Daoy (cell line): ENCODE data around the gene STEAP3. TPM values are rescaled to one million over a fixed set of nuclear protein-coding genes. Genes with fewer than 3 reads are reported as not detected.
"Not testable (repeated sequence)": the region's sequence is repeated elsewhere in the genome, so short reads cannot be mapped to it uniquely, and the experiment has no call there.

Source experiments
- DNase-seq: peaks from one replicate; pipeline ENCODE4 v3.0.0-alpha.2; 2015; ENCODE audit warnings: low read depth
- total RNA-seq: library from RNA; depleted of rRNA; stranded (reverse); fragments of >200 nt; shearing (Covaris generic); gene quantifications from 2 replicates; pipeline ENCODE4 v1.2.3, GENCODE V29; 2014

STEAP3 gene
- total RNA-seq, 1 experiment from 2014 or later, result 14.6 TPM

DNA sequence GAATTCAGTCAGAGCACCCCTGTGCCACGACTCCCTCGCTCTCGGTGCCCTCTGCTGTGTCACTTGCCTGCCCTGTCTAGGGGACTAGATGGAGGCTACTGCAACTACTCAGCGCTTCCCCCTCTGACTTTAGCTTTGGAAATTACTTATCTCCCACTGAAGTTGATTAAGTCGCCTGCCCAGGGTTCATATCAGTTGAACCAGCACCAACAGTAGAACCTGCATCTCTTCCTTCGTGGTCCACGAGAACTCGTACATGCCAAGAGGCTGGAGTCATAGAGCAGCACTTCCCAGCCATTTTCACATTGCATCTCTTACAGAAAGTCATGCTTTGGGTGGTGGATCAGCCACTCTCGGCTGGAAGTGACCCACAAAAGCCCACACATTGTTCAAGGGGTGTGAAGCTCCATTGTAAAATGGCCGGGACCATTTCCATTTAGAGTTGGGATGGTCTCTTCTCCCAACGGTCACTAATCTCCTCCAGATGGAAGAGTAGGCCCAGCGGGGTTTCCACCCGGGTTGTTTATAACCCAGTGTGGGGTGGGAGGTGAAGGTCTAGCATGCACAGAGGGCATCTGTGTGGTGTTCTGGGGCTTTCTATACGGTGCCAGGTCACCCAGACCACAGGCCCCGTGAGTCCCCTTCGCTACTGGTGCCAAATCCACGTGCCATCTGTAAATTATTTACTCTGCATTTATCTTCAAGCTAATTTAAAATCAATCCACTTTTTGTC lies 38.0 kb downstream of the STEAP3 start:
- no peak for DNase-seq

DNA sequence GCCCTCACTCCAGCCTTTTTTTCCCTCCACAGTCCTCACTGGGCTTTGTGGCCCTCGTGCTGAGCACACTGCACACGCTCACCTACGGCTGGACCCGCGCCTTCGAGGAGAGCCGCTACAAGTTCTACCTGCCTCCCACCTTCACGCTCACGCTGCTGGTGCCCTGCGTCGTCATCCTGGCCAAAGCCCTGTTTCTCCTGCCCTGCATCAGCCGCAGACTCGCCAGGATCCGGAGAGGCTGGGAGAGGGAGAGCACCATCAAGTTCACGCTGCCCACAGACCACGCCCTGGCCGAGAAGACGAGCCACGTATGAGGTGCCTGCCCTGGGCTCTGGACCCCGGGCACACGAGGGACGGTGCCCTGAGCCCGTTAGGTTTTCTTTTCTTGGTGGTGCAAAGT lies 39.4 kb downstream of the STEAP3 start:
- no peak for DNase-seq

DNA sequence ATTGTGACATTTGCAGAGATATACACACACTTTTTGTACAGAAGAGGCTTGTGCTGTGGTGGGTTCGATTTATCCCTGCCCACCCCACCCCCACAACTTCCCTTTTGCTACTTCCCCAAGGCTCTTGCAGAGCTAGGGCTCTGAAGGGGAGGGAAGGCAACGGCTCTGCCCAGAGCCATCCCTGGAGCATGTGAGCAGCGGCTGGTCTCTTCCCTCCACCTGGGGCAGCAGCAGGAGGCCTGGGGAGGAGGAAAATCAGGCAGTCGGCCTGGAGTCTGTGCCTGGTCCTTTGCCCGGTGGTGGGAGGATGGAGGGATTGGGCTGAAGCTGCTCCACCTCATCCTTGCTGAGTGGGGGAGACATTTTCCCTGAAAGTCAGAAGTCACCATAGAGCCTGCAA lies 40.0 kb downstream of the STEAP3 start:
- no peak for DNase-seq

DNA sequence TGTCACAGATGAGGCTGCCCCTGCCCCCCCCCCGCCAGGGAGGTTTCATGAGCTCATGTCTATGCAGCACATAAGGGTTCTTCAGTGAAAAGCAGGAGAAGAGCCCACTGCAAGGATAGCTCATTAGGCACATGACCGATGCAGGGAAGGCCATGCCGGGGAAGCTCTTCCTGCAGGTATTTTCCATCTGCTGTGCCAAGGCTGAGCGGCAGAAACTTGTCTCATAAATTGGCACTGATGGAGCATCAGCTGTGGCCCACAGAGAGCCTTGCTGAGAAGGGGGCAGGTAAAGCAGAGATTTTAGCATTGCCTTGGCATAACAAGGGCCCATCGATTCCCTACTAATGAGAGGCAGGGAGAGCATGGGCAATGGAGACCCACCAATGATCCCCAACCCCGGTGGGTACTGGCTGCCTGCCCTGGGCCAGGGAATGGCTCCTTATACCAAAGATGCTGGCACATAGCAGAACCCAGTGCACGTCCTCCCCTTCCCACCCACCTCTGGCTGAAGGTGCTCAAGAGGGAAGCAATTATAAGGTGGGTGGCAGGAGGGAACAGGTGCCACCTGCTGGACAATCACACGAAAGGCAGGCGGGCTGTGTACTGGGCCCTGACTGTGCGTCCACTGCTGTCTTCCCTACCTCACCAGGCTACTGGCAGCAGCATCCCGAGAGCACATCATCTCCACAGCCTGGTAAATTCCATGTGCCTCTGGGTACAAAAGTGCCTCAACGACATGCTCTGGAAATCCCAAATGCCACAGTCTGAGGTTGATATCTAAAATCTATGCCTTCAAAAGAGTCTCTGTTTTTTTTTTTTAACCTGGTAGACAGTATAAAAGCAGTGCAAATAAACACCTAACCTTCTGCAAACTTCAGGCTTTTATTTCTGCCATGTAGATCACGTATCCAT lies 41.4 kb downstream of the STEAP3 start:
- DNase-seq, result peak; percentile 62

DNA sequence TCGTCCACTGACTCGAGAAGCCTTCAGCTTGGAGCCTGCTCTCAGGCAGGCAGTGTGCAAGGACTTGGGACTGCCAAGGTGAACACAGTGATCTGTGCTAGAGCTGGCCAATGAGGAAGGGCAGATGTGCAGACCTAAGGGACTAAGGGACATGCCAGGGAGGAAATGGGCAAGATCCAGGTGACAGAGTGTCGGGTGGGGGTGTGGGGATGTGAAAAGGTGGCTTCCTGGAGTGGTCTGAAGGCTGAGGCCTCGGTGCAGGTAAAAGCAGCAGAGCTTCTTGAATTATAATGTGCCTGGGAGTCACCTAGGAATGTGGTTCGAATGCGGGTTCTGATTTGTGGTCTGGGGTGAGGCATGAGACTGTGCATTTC lies 42.0 kb downstream of the STEAP3 start:
- DNase-seq, result no peak

DNA sequence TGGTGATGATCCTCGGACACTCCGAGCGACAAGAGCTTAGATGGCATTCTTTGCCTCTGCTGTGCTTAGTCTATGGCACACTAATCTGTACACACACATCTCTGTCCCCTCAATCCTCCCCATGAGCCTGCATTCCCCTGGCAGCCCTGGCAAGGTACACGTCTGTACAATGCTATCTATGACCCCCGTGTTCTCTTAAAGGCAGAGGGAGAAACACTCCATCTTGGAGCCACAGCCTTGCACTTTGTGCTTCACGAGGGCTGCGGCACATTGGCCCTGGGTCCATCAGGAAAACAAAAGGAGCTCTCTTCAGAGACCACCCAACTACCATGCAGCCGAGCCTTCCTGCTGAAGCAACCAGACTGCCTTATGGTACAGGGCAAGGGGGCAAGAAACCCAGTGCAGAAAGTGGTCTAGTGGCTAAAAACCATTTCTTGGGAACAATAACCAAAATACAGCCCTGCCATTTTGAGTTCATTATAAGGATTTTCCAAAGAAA lies 42.5 kb downstream of the STEAP3 start:
- no peak for DNase-seq

DNA sequence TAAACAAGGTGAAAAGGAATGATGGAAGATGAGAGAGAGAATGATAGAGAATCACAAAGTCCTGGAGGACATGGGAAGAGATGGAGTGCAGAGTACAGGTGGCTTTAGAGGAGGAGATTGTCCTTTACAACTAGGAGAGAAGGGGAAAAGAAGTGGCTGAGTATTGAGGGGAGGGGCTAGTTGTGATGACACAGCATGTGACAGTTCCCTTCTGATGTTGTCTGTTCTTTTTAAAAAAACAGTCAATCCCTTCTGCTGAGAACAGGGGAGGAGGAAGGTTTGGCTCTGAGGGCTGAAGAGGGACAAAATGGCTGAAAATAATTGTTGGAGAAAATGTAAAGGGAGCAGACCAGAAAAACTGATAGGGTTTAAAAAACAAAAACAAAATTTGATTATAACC lies 44.0 kb downstream of the STEAP3 start:
- no peak for DNase-seq

DNA sequence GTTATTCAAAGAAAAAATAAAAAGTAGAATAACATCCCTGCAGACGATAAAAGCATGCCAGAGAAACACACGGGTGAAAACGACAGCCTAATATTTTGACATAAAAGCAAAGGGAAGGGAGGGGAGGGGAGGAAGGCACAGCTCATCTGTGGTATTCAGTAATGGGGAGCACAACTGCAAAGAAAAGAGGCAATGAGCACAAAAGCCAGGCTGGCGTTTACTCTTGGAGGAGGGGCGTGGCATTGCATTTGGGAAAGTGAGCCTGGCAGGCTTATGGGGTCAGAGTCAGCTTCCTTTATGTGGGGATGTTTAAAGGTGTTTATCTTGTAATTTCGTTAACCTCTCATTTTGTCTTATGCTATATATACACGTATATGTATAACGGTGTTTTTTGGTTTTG lies 53.2 kb downstream of the STEAP3 start:
- no peak for DNase-seq

DNA sequence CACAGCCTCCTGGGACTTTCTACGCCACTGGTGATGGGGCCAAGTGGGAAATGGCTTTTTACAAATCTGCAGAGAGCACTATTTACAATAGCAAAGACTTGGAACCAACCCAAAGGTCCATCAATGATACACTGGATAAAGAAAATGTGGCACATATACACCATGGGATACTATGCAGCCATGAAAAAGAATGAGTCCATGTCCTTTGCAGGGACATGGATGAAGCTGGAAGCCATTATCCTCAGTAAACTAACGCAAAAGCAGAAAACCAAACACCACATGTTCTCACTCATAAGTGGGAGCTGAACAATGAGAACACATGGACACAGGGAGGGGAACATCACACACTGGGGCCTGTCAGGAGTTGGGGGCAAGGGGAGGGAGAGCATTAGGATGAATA lies 54.8 kb downstream of the STEAP3 start:
- not testable (repeated sequence) for DNase-seq

DNA sequence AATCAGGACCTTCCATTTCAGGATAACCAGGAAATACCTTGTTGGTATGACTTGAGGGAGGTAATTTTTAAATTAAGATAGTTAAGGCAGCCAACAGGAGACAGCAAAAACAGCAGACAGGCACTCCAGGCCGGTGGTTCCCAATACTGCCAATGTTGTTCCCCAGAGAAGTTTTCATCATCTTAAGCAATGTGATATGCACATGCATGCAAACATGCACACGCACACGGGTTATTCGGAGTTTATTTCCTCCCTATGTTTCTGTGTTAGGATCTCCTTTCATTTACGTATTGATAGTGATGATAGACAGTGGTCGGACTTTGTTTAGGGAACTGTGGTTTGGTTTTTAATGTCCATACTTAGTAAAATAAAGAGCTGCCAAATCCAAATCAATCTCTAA lies 55.3 kb downstream of the STEAP3 start:
- no peak for DNase-seq

DNA sequence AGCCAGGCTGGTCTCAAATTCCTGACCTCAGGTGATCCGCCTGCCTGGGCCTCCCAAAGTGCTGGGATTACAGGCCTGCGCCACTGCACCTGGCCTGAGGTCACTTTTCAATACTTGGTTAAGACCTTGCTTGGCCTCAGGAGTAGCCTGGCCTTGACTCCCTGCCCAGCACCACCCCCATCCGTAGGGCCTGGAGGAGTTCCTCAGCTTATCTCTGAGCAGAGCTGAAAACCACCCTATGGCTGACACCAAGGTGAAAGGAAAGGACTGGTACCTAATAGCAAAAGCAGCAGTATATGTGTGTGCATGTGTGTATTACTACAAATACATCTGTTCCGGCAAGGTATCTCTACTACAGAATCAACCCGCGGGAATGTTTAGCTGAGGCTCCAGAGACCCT lies 56.0 kb downstream of the STEAP3 start:
- DNase-seq, result no peak

DNA sequence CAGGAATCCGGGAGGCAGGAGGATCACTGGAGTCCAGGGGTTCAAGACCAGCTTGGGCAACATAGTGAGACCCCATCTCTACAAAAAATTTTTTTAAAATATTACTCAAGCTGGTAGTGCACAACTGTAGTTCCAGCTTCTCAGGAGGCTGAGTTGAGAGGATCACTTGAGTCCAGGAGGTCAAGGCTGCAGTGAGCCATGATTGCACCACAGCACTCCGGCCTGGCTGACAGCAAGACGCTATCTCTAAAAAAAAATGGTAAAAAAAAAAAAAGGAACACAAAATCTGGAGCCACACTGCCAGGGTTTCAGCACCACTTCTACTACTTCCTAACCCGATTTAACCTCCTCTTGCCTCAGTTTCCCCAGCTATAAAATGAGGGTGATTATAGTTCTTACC lies 57.0 kb downstream of the STEAP3 start:
- DNase-seq, result no peak

DNA sequence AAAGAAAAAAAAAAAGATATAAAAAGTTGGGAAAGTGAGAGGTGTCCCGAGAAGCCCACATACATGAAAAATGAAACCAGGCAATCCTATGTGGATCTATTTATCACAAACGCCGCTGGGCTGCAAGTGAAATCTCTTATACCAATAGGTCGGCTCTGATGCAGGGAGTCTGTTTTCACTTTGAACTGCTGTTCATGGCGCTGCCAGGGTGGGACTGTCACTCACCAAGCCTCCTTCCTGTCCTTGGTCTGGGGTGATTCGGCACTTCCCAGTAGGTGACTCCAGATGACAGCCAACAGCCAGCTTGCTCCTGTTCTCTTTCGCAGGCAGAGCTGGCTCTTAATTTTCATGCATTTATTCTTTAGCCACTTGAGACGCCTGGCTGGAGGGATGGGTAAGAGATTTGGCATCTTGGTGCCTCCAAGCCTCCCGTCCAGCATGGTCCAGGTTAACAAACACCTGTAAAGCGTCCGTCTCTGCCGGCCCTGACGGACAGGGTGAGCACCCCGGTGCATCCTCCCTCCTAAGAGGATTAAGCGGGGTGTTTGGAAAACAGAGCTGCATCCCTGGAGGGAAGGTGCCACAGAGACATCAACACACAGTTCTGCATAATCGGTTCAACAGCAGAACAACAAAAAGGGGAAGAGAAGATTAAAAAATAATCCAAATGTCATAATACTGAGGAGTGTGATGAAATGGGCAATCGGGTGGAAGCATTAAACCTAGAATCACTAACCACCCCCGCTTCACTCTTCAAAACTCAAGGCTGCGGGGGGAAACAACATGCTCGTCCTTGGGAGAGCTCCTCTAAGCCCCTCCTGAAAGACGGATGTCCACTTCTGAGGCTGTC lies 58.7 kb downstream of the STEAP3 start:
- DNase-seq, result no peak

DNA sequence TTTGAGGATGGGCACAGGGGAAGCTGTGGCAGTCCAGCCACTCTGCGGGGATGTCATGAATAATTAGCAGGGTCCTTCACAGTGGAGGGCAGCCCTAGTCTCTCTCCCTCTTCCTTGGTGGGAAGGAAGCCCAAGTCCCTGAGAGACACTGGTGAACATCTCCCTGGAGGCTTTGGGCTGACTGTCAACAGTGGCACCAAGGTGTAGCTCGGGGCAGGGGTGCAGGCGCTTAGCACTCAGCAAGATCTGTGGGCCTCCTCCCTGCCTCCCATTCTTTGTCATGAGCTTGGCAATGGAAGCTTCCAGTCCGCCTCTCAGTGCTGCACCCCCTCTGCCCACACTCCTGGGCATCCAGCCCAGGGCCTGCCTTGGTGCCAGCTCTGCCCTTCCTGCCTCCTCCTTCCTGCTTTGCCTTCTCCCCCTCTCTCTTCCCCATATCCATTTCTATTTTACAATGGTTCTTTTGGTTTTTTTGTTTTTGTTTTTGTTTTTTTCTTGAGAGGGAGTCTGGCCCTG lies 59.4 kb downstream of the STEAP3 start:
- DNase-seq, result peak; percentile 25

DNA sequence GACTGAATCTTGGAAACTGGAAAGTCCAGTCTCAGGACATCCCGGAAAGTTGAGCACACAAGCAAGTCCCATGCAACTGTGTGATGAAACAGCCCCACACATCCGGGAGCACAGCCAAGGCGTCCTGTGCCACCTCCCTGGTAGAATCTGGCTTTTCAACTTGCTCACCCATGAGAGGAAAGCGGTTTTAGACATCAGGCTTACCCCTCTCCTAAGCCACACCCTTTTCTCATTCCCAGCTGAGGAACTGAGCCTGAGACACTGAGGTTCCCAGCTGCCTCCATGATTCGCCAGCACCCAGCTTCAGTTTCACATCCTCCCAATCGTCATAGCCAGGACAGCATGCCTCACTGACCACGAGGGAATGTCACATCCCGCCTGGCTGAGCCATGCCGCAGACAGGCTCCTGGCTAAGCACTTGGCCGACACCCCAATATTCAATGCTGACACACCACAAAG lies 60.3 kb downstream of the STEAP3 start:
- peak; percentile 84 for DNase-seq

DNA sequence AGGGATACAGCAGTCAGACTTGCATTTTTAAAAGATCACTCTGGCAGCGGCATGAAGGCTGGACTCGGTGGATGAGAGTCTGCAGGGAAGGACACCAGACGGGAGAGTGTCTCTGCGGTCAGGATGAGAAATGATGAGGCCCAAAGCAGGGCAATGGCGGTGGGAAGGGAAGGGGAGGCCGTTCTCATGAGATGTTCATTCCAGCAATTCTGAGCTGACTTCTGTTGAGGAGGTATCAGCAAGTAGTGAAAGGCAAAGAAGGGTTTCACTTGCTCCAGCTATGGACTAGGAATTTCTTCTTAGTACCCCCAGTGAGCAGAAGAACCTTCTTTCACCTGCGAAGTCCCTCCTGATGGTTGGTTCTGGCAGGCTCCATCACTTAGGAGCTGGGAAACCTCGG lies 63.0 kb downstream of the STEAP3 start:
- DNase-seq, result no peak

DNA sequence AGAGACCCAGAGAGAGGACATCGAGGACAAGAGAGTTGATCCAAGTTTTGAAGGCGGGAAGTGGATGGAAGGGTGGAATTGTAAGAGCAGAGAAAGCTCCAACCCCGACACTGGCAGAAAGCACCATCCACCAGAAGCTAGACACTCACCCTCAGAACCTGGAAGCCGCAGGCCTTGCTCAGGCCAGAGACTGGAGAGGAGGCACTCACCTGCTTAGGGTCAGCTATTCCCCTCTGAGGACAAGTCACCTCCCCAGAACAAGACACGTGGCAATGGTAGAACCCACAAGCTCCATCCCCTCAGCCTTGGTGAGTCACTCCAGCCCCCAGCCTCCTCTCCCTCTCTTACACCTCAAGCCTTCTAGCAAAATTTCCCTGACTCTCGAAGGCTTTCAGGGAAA lies 64.9 kb downstream of the STEAP3 start:
- no peak for DNase-seq

DNA sequence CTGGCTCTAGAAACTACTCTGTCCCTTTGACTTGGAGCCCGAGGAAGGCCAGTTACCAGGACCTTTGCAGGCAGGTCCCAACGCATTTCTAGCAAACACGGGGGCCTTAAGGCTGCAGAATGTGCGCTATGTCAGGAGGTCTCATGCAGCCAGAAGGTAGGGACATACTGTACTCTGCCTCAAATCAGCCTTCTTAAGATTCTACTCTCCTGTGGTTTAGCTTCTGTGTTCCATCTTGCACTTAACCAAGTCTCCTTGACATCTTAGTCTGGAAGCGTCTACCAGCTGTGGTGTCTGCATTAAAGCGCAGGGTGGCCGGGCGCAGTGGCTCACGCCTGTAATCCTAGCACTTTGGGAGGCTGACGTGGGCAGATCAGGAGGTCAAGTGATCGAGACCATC lies 65.5 kb downstream of the STEAP3 start:
- no peak for DNase-seq

DNA sequence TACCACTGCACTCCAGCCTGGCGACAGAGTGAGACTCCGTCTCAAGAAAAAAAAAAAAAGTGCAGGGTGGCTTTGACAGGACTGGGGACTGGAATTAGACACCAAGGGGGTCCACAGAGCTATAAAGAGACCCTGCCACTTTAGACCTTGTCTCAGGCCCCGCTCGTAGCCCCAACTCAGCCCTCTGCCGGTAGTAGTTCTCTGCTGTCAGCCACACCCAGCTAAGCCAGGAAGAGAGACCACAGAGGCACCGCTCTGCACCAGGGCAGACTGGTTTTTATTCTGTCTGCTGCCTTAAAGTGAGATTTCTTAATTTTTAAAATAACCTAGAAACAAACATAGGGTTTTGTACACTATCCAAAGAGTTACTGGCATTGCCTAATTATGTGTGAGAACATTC lies 66.0 kb downstream of the STEAP3 start:
- DNase-seq, result no peak

DNA sequence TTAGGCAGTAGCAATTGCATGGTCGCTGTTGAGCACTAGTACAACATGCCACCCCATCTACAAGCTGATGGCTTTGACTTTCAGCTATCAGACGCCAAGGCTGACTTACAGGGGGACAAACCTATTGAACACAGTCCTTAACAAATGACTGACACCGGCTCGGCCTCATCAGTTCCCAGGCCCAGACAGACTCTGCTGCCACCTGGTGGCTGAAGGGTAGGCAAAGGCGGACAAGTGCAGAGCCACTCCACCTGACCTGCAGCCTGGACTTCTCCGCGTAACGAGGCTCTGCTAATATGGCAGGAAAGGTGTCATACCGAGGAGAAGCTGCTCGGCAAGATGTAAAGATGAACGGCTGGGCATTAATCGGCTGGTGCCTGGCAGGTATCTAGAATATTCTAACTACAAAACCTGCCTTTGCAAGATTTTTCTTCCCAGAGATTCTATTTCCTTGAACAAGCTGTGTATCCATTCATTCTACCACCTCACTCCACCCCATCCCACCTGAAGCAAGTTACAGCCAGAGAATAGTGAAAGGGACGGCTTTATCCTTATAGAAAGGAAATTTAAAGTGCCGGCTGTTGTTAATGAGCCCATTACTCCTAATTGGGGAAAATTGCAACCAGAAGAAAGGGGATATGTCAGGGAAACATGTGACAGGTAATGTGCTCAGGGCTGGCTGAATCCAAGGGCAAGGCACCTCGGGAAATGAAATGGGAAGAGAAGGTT lies 67.4 kb downstream of the STEAP3 start:
- DNase-seq, result peak; percentile 78

DNA sequence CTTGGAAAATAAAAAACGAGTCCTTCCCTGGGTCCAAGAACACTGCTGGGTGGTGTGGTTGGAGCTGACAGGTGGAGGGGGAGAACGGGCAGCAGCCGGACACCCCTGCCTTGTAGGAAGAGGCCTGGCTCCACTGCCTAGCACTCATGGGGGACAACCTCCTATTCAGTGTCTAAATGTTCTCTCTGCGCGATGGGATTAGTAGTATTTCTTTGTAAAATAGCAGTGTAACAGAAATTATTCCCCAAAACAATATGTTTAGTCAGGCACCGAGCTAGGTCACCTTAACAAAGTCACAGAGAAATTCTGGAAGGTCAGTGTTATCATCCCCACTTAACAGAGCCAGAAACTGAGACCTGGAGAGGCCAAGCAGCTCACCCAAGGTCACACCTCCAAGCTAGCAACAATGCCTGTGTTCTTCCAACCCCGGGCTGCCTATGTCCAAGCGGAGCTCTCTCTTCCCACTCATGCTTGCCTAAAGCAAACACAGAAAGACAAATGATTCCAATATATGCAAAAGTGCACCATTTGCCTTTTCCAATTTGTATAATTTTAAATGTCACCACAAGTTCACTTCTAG lies 68.0 kb downstream of the STEAP3 start:
- no peak for DNase-seq
